ENCODE results near the gene CDKN1C. TPM values are rescaled to one million over a fixed set of nuclear protein-coding genes. Genes with fewer than 3 reads are reported as not detected.

CDKN1C gene
- total RNA-seq, 1 donor, result 12.2 TPM

- Histone ChIP-seq H3K27me3 (ENCODE audit: insufficient read depth, low read length) (peaks cover 10% of the 10 kb centered on the region), H3K4me1 (ENCODE audit: insufficient read depth, low read length) (peaks cover 26% of the 10 kb centered on the region), H3K4me3 (ENCODE audit: low read length) (no peak overlapping the region), H3K9me3 (ENCODE audit: low read depth, low read length) (no peaks in the 10 kb centered on the region)
These were observed 5.1 kb upstream of the CDKN1C start for GRCh38 chr11:2890466-2891294.

- peaks cover 10% of the 10 kb centered on the region for H3K27me3 ChIP-seq (ENCODE audit: insufficient read depth, low read length)
- peaks cover 31% of the 10 kb centered on the region for H3K4me1 ChIP-seq (ENCODE audit: insufficient read depth, low read length)
- H3K9me3 ChIP-seq (ENCODE audit: low read depth, low read length), result no peaks in the 10 kb centered on the region
- H3K4me3 ChIP-seq (ENCODE audit: low read length), result no peak overlapping the region
These were observed 4.0 kb upstream of the CDKN1C start for GRCh38 chr11:2889362-2890273.

- Histone ChIP-seq H3K4me3 (ENCODE audit: low read length) (no peak overlapping the region), H3K9me3 (ENCODE audit: low read depth, low read length) (no peaks in the 10 kb centered on the region), H3K27me3 (ENCODE audit: insufficient read depth, low read length) (peaks cover 14% of the 10 kb centered on the region), H3K4me1 (ENCODE audit: insufficient read depth, low read length) (peaks cover 39% of the 10 kb centered on the region)
These were observed 2.8 kb upstream of the CDKN1C start for GRCh38 chr11:2888266-2888968.

GRCh38 chr11:2887515-2888195 lies 2.1 kb upstream of the CDKN1C start:
- Histone ChIP-seq H3K4me1 (ENCODE audit: insufficient read depth, low read length) (peaks cover 32% of the 10 kb centered on the region), H3K27me3 (ENCODE audit: insufficient read depth, low read length) (peaks cover 22% of the 10 kb centered on the region), H3K9me3 (ENCODE audit: low read depth, low read length) (no peaks in the 10 kb centered on the region), H3K4me3 (ENCODE audit: low read length) (no peak overlapping the region)

GRCh38 chr11:2886936-2887335 lies 1.4 kb upstream of the CDKN1C start:
- H3K9me3 ChIP-seq (ENCODE audit: low read depth, low read length), result no peaks in the 10 kb centered on the region
- H3K4me1 ChIP-seq (ENCODE audit: insufficient read depth, low read length), result peaks cover 27% of the 10 kb centered on the region
- peaks cover 24% of the 10 kb centered on the region for H3K27me3 ChIP-seq (ENCODE audit: insufficient read depth, low read length)

GRCh38 chr11:2886191-2886894 lies 768 bp upstream of the CDKN1C start:
- Histone ChIP-seq H3K4me1 (ENCODE audit: insufficient read depth, low read length) (peaks cover 21% of the 10 kb centered on the region), H3K9me3 (ENCODE audit: low read depth, low read length) (no peaks in the 10 kb centered on the region), H3K27me3 (ENCODE audit: insufficient read depth, low read length) (peaks cover 24% of the 10 kb centered on the region), H3K4me3 (ENCODE audit: low read length) (no peak overlapping the region)

More at GRCh38 chr11:2886936-2887335, 1.4 kb upstream of the CDKN1C start:
- no peak overlapping the region for H3K4me3 ChIP-seq (ENCODE audit: low read length)

- no peaks in the 10 kb centered on the region for H3K9me3 ChIP-seq (ENCODE audit: low read depth, low read length)
- H3K4me3 ChIP-seq (ENCODE audit: low read length), result peak overlapping the region; percentile 52
- H3K27me3 ChIP-seq (ENCODE audit: insufficient read depth, low read length), result peaks cover 24% of the 10 kb centered on the region
- peaks cover 18% of the 10 kb centered on the region for H3K4me1 ChIP-seq (ENCODE audit: insufficient read depth, low read length)
These were observed 428 bp downstream of the CDKN1C start for GRCh38 chr11:2885017-2885677.

GRCh38 chr11:2883979-2884815 lies 1.4 kb downstream of the CDKN1C start:
- H3K27me3 ChIP-seq (ENCODE audit: insufficient read depth, low read length), result peaks cover 24% of the 10 kb centered on the region
- H3K9me3 ChIP-seq (ENCODE audit: low read depth, low read length), result no peaks in the 10 kb centered on the region
- peaks cover 18% of the 10 kb centered on the region for H3K4me1 ChIP-seq (ENCODE audit: insufficient read depth, low read length)
- peak overlapping the region; percentile 28 for H3K4me3 ChIP-seq (ENCODE audit: low read length)

- peaks cover 24% of the 10 kb centered on the region for H3K27me3 ChIP-seq (ENCODE audit: insufficient read depth, low read length)
- H3K4me1 ChIP-seq (ENCODE audit: insufficient read depth, low read length), result peaks cover 18% of the 10 kb centered on the region
- no peaks in the 10 kb centered on the region for H3K9me3 ChIP-seq (ENCODE audit: low read depth, low read length)
- H3K4me3 ChIP-seq (ENCODE audit: low read length), result peak overlapping the region; percentile 14
These were observed 2.0 kb downstream of the CDKN1C start for GRCh38 chr11:2883640-2883978.

- Histone ChIP-seq H3K4me3 (ENCODE audit: low read length) (no peak overlapping the region), H3K27me3 (ENCODE audit: insufficient read depth, low read length) (peaks cover 21% of the 10 kb centered on the region), H3K9me3 (ENCODE audit: low read depth, low read length) (no peaks in the 10 kb centered on the region), H3K4me1 (ENCODE audit: insufficient read depth, low read length) (peaks cover 18% of the 10 kb centered on the region)
These were observed 3.0 kb downstream of the CDKN1C start for GRCh38 chr11:2882396-2883110.

GRCh38 chr11:2881981-2882375 lies 3.6 kb downstream of the CDKN1C start:
- Histone ChIP-seq H3K4me3 (ENCODE audit: low read length) (no peak overlapping the region), H3K27me3 (ENCODE audit: insufficient read depth, low read length) (peaks cover 20% of the 10 kb centered on the region), H3K4me1 (ENCODE audit: insufficient read depth, low read length) (peaks cover 18% of the 10 kb centered on the region), H3K9me3 (ENCODE audit: low read depth, low read length) (no peaks in the 10 kb centered on the region)

GRCh38 chr11:2881076-2881980 lies 4.2 kb downstream of the CDKN1C start:
- Histone ChIP-seq H3K4me3 (ENCODE audit: low read length) (no peak overlapping the region), H3K4me1 (ENCODE audit: insufficient read depth, low read length) (peaks cover 15% of the 10 kb centered on the region), H3K27me3 (ENCODE audit: insufficient read depth, low read length) (peaks cover 14% of the 10 kb centered on the region), H3K9me3 (ENCODE audit: low read depth, low read length) (no peaks in the 10 kb centered on the region)
